ENCODE results near the gene LEMD1.

- TF ChIP-seq CTCF (IDR thresholded peaks at IDR 0.05; ENCODE audit: insufficient read depth, low read length, poor library complexity, severe bottlenecking) (no peak), EZH2phosphoT487 (conservative IDR thresholded peaks at IDR 0.05; ENCODE audit: low read length) (no peak)
Observed at GRCh38 chr1:205381305-205381704, 40.6 kb downstream of the LEMD1 start.
